HepG2 (cell line): Measurements from ENCODE around the gene ZNF853. TPM values are rescaled to one million over a fixed set of nuclear protein-coding genes. Genes with fewer than 3 reads are reported as not detected.

Experiments used
- ARID4A ChIP-seq: sonication (generic); formaldehyde crosslinking; IDR thresholded peaks from 2 replicates; pipeline ENCODE4 v1.5.0; 2020; ENCODE audit warnings: mild to moderate bottlenecking, missing genetic modification reagents, borderline replicate concordance
- CBX2 ChIP-seq, 2 experiments: fragments of 200-600 bp in 1 of 2; sonication (generic); formaldehyde crosslinking in 1 of 2; IDR thresholded peaks; 2 replicates each; pipeline versions ENCODE4 v1.7.0 to v1.8.1; 2018 to 2022; ENCODE audit warnings: low read depth in 2 of 2, low read length in 1 of 2, mild to moderate bottlenecking in 1 of 2, missing genetic modification reagents in 1 of 2
- CENPBD1 ChIP-seq: sonication (generic); formaldehyde crosslinking; IDR thresholded peaks from 2 replicates; pipeline ENCODE4 v1.8.0; 2022; ENCODE audit warnings: missing genetic modification reagents, low read depth, mild to moderate bottlenecking, borderline replicate concordance
- CREBL2 ChIP-seq: sonication (generic); formaldehyde crosslinking; IDR thresholded peaks from 2 replicates; pipeline ENCODE4 v1.8.1; 2023; ENCODE audit warnings: missing genetic modification reagents, mild to moderate bottlenecking, borderline replicate concordance
- DR1 ChIP-seq: sonication (generic); formaldehyde crosslinking; IDR thresholded peaks from 2 replicates; pipeline ENCODE4 v1.8.0; 2021; ENCODE audit warnings: mild to moderate bottlenecking, missing genetic modification reagents, inconsistent platforms
- FOSL1 ChIP-seq: sonication (generic); formaldehyde crosslinking; IDR thresholded peaks from 2 replicates; pipeline ENCODE4 v1.9.0; 2021; ENCODE audit warnings: missing genetic modification reagents, borderline replicate concordance
- KLF16 ChIP-seq, 2 experiments: sonication (generic) in 1 of 2; formaldehyde crosslinking in 1 of 2; IDR thresholded peaks; 2 replicates each; pipeline versions ENCODE4 v1.6.1 to v1.8.0; 2016 to 2023; ENCODE audit warnings: missing genetic modification reagents in 2 of 2, missing compliant biosample characterization in 1 of 2
- KLF6 ChIP-seq: IDR thresholded peaks from 2 replicates; pipeline ENCODE4 v1.8.0; 2016; ENCODE audit warnings: missing biosample characterization, missing genetic modification reagents
- MATR3 ChIP-seq: sonication (generic); formaldehyde crosslinking; IDR thresholded peaks from 2 replicates; pipeline ENCODE4 v1.4.0; 2020; ENCODE audit warnings: missing genetic modification reagents
- NONO ChIP-seq, 2 experiments: fragments of 450-650 bp in 1 of 2; sonication (generic) in 1 of 2; formaldehyde crosslinking in 1 of 2; IDR thresholded peaks in 1 of 2; conservative IDR thresholded peaks in 1 of 2; 2 replicates each; pipeline versions ENCODE4 v1.6.1 to v1.8.0; 2017 to 2022; ENCODE audit warnings: mild to moderate bottlenecking in 1 of 2, missing genetic modification reagents in 1 of 2, moderate library complexity in 1 of 2
- RFX1 ChIP-seq: fragments of 450-650 bp; IDR thresholded peaks from 2 replicates; pipeline ENCODE4 v1.6.1; 2017
- RFX5 ChIP-seq: IDR thresholded peaks from 2 replicates; pipeline ENCODE4 v1.6.1; 2011; ENCODE audit warnings: low read depth, low read length, improper control_type of control experiment
- SNAI1 ChIP-seq: sonication (generic); formaldehyde crosslinking; IDR thresholded peaks from 2 replicates; pipeline ENCODE4 v1.5.0; 2020; ENCODE audit warnings: mild to moderate bottlenecking, missing genetic modification reagents, borderline replicate concordance
- STAT5B ChIP-seq: sonication (generic); formaldehyde crosslinking; IDR thresholded peaks from 2 replicates; pipeline ENCODE4 v1.4.0; 2020; ENCODE audit warnings: missing genetic modification reagents
- TBX2 ChIP-seq: sonication (generic); formaldehyde crosslinking; IDR thresholded peaks from 2 replicates; pipeline ENCODE4 v1.5.0; 2020; ENCODE audit warnings: missing genetic modification reagents, mild to moderate bottlenecking, borderline replicate concordance
- ZBTB1 ChIP-seq: sonication (generic); formaldehyde crosslinking; IDR thresholded peaks from 2 replicates; pipeline ENCODE4 v1.4.0; 2020; ENCODE audit warnings: missing genetic modification reagents, borderline replicate concordance
- ZBTB38 ChIP-seq: sonication (generic); formaldehyde crosslinking; IDR thresholded peaks from 2 replicates; pipeline ENCODE4 v1.5.1; 2020; ENCODE audit warnings: mild to moderate bottlenecking, missing genetic modification reagents
- ZFY ChIP-seq: sonication (generic); formaldehyde crosslinking; IDR thresholded peaks from 2 replicates; pipeline ENCODE4 v1.4.0; 2020; ENCODE audit warnings: missing genetic modification reagents
- ZKSCAN8 ChIP-seq: IDR thresholded peaks from 2 replicates; pipeline ENCODE4 v1.6.1; 2016; ENCODE audit warnings: borderline replicate concordance, missing genetic modification reagents, missing compliant biosample characterization
- ZNF20 ChIP-seq: sonication (generic); formaldehyde crosslinking; IDR thresholded peaks from 2 replicates; pipeline ENCODE4 v1.4.0; 2020; ENCODE audit warnings: mild to moderate bottlenecking, moderate library complexity, missing genetic modification reagents
- ZNF329 ChIP-seq: sonication (generic); formaldehyde crosslinking; IDR thresholded peaks from 2 replicates; pipeline ENCODE4 v1.9.0; 2021; ENCODE audit warnings: low read depth, mild to moderate bottlenecking, missing genetic modification reagents
- ZNF530 ChIP-seq: sonication (generic); formaldehyde crosslinking; IDR thresholded peaks from 2 replicates; pipeline ENCODE4 v1.5.0; 2020; ENCODE audit warnings: low read depth, mild to moderate bottlenecking, missing genetic modification reagents
- ZNF713 ChIP-seq: sonication (generic); formaldehyde crosslinking; IDR thresholded peaks from 2 replicates; pipeline ENCODE4 v1.4.0; 2020; ENCODE audit warnings: mild to moderate bottlenecking, missing genetic modification reagents
- ZNF891 ChIP-seq: sonication (generic); formaldehyde crosslinking; IDR thresholded peaks from 2 replicates; pipeline ENCODE4 v1.5.0; 2020; ENCODE audit warnings: mild to moderate bottlenecking, missing genetic modification reagents
- ZSCAN21 ChIP-seq: sonication (generic); formaldehyde crosslinking; IDR thresholded peaks from 2 replicates; pipeline ENCODE4 v1.8.0; 2022; ENCODE audit warnings: mild to moderate bottlenecking, missing genetic modification reagents, moderate library complexity, borderline replicate concordance
- polyA plus RNA-seq, 8 experiments: library from polyadenylated mRNA; depleted of rRNA in 3 of 8; stranded (reverse) in 7 of 8; unstranded in 1 of 8; fragments of >200 nt; fragmentation: Illumina TruSeq in 4 of 8; extraction: Trizol in 4 of 8; gene quantifications; 2 replicates each; pipeline versions ENCODE4 v1.2.1 to v1.2.3, GENCODE V29; 2011 to 2016; ENCODE audit warnings: low read depth in 4 of 8, missing spikeins in 1 of 8, mixed read lengths in 1 of 8; ENCODE audit not compliant: insufficient read depth in 1 of 8
- total RNA-seq, 5 experiments: library from RNA; depleted of rRNA; stranded (reverse); fragments of >200 nt; fragmentation: Illumina TruSeq; extraction: Trizol; gene quantifications; 2 replicates each; pipeline ENCODE4 v1.2.3, GENCODE V29; 2016; ENCODE audit warnings: low read depth in 1 of 5

The ZNF853 gene
- total and polyA plus RNA-seq, 2 of the 13 experiments (the other 11 are each of a cell fraction or from before 2014, with no cell fraction given): 2.1 to 6.2 TPM

GRCh38 chr7:6615723-6616555 lies 529 bp downstream of the ZNF853 start (continued):
- TF ChIP-seq ARID4A (CRISPR knock-in tag) (peak; percentile 83), CBX2 (IDR thresholded peaks at IDR 0.05; ENCODE audit: low read depth, low read length) (no peak), CBX2 (CRISPR knock-in tag; IDR thresholded peaks at IDR 0.05; ENCODE audit: low read depth) (no peak), RFX1 (peak; percentile 12; the same call in 1 of the 2 replicates), ZNF713 (CRISPR knock-in tag) (no peak), KLF16 (CRISPR knock-in tag; IDR thresholded peaks at IDR 0.05) (peak in 1 of 2 experiments; percentile 58; a peak in 1 of 4 replicates), ZNF329 (CRISPR knock-in tag) (no peak), CENPBD1 (no peak), SNAI1 (0 out of 2 replicates have a peak, but pooled peaks have one; percentile 34), ZNF530 (CRISPR knock-in tag) (no peak), FOSL1 (CRISPR knock-in tag) (no peak), STAT5B (CRISPR knock-in tag) (0 out of 2 replicates have a peak, but pooled peaks have one; percentile 23), TBX2 (CRISPR knock-in tag) (peak; percentile 29; the same call in 1 of the 2 replicates), CREBL2 (no peak), ZFY (peak; percentile 75), NONO (IDR thresholded peaks at IDR 0.05) (no peak), NONO (CRISPR knock-in tag; conservative IDR thresholded peaks at IDR 0.05) (0 out of 2 replicates have a peak, but pooled peaks have one; percentile 26), ZNF891 (peak; percentile 82; the same call in 1 of the 2 replicates), ZBTB38 (CRISPR knock-in tag) (0 out of 2 replicates have a peak, but pooled peaks have one; percentile 33), ZKSCAN8 (CRISPR knock-in tag) (no peak), KLF6 (CRISPR knock-in tag) (peak; percentile 73; the same call in 1 of the 2 replicates), RFX5 (peak; percentile 42; the same call in 1 of the 2 replicates), ZBTB1 (CRISPR knock-in tag) (no peak), MATR3 (CRISPR knock-in tag) (no peak), ZSCAN21 (CRISPR knock-in tag) (no peak), ZNF20 (no peak), DR1 (CRISPR knock-in tag) (peak; percentile 20; the same call in 1 of the 2 replicates)
